ENCODE data around the gene CENPQ. TPM values are rescaled to one million over a fixed set of nuclear protein-coding genes. Genes with fewer than 3 reads are reported as not detected.

CENPQ gene
- total RNA-seq (2021; fragmentation: NEBNext Ultra II Directional; extraction: Animal tissue kit (Norgen Biotek cat#: 25700)) (19.6 and 19.7 TPM in 2 replicates), polyA plus RNA-seq (2011; rRNA removed) (4.3 and 9.4 TPM in 2 replicates), polyA minus RNA-seq (2011; rRNA and poly(A)+ RNA removed) (3.8 and 6.4 TPM in 2 replicates)
- polyA plus RNA-seq (2011; cell fraction: cytosol; rRNA removed) = 11.6 TPM
- polyA plus RNA-seq (2011; cell fraction: nucleus; rRNA removed) = 1.7 TPM
- polyA plus RNA-seq (2012, experiment 1 of 2) = 6.2 to 13.5 TPM (median 7.3 TPM) in 4 replicates
- 3.6 TPM for polyA plus RNA-seq (2012, experiment 2 of 2)
- polyA plus RNA-seq (2013, experiment 1 of 2) = 19.1 TPM
- polyA plus RNA-seq (2013, experiment 2 of 2) = 19.5 TPM
- 2.3 TPM for polyA minus RNA-seq (2011; cell fraction: cytosol; rRNA and poly(A)+ RNA removed)
- 13.0 TPM for polyA minus RNA-seq (2011; cell fraction: nucleus; rRNA and poly(A)+ RNA removed)
- long read RNA-seq, experiment 1, transcript CENPQ-201 (9 exons, 1,733 nt) = major isoform, 7 of 31 reads
- long read RNA-seq, experiment 1, partial matches to known transcripts = 20 of 31 reads
- long read RNA-seq, experiment 1, other reads (novel, unspliced or antisense) = 4 of 31 reads
- long read RNA-seq, experiment 2, transcript CENPQ-201 (9 exons, 1,733 nt) = major isoform, 8 of 15 reads
- long read RNA-seq, experiment 2, partial matches to known transcripts = 2 of 15 reads
- long read RNA-seq, experiment 2, other reads (novel, unspliced or antisense) = 5 of 15 reads

- H3K9ac ChIP-seq (replicated peaks in 1 of 4; ENCODE audit: extremely low read depth in 1 of 4, low read depth in 3 of 4, low read length in 3 of 4) = peak within 1 kb of the TSS; percentile 95 to 99 (median 96)
- H2BK20ac ChIP-seq (ENCODE audit: low read length) = no peak within 1 kb of the TSS
- FAIRE-seq (peak; percentile 93), DNase-seq (ENCODE audit: low read depth in 1 of 2, low spot score in 2 of 2) (peak; percentile 81 to 91)
- H3K4me3 ChIP-seq (ENCODE audit: extremely low read depth in 1 of 4, insufficient read depth in 2 of 4, low read depth in 3 of 4, low read length in 4 of 4) = peak within 1 kb of the TSS; percentile 89 to 99 (median 95)
- POLR2A ChIA-PET (ENCODE audit: partially characterized antibody) = no interaction called here
- H3K27ac ChIP-seq (ENCODE audit: low read depth, low read length) = peak within 1 kb of the TSS; percentile 93
- H3K9me3 ChIP-seq (ENCODE audit: insufficient read depth in 2 of 2, low read depth in 1 of 2, low read length in 1 of 2) = no peaks in the 10 kb centered on the region
- peak within 1 kb of the TSS; percentile 87; the same call in 1 of the 2 replicates for H4K8ac ChIP-seq (ENCODE audit: extremely low read depth, insufficient read depth, low read length)
- H3K23ac ChIP-seq (ENCODE audit: insufficient read length) = no peak within 1 kb of the TSS
- H3K23me2 ChIP-seq (ENCODE audit: low read depth, low read length) = peaks cover 4% of the 10 kb centered on the region
- no peak within 1 kb of the TSS; the same call in 1 of the 2 replicates for H2BK12ac ChIP-seq (ENCODE audit: low read depth, low read length)
- H3K36me3 ChIP-seq (ENCODE audit: control insufficient read depth in 2 of 4, insufficient read depth in 4 of 4, low read length in 3 of 4) = peaks cover 0 to under 1% (median 0%) of the 10 kb centered on the region in 4 experiments; a peak in 1 of 8 replicates
- no peak within 1 kb of the TSS for H3K14ac ChIP-seq (ENCODE audit: insufficient read length)
- CTCF ChIA-PET (ENCODE audit: partially characterized antibody) = no interaction called here
- no peaks in the 10 kb centered on the region for H3K27me3 ChIP-seq (replicated peaks in 1 of 4; ENCODE audit: control insufficient read depth in 3 of 4, extremely low read depth in 1 of 4, insufficient read depth in 3 of 4, low read length in 3 of 4)
- peak within 1 kb of the TSS; percentile 14 for H2AK5ac ChIP-seq (ENCODE audit: low read depth, low read length)
- H3K79me2 ChIP-seq (ENCODE audit: control insufficient read depth in 1 of 2, insufficient read depth in 2 of 2, low read length in 2 of 2) = peaks cover 11 to 71% of the 10 kb centered on the region in 2 experiments
- H3K79me1 ChIP-seq (ENCODE audit: low read depth, low read length) = 0 out of 2 replicates have a peak, but pooled peaks cover 5% of the 10 kb centered on the region
- peak within 1 kb of the TSS; percentile 76 for H2AFZ ChIP-seq (ENCODE audit: low read length)
- peak within 1 kb of the TSS; percentile 5 for H3K56ac ChIP-seq (replicated peaks; ENCODE audit: insufficient read length, low read depth, low read length)
- H3K4me2 ChIP-seq (ENCODE audit: insufficient read depth in 1 of 2, low read depth in 2 of 2, low read length in 2 of 2) = peak within 1 kb of the TSS; percentile 80 to 82
- H3K4ac ChIP-seq (replicated peaks; ENCODE audit: insufficient read length, low read depth, low read length) = no peak within 1 kb of the TSS
- WGBS, 2 experiments (ENCODE audit: extremely low coverage in 1 of 2, insufficient coverage in 1 of 2, insufficient read length in 1 of 2, insufficient replicate concordance in 2 of 2, low coverage in 1 of 2, low lambda C conversion rate in 2 of 2, missing lambda C conversion rate in 1 of 2) = 2% methylated on average over 32 of the region's 37 CpGs; no CpG with 5 or more reads in 1 of the 2 experiments
- no peak within 1 kb of the TSS for H2BK120ac ChIP-seq (replicated peaks; ENCODE audit: low read depth, low read length)
- peak within 1 kb of the TSS; percentile 24 for H4K5ac ChIP-seq (ENCODE audit: insufficient read length, low read depth, low read length)
- no peak within 1 kb of the TSS for H3K18ac ChIP-seq (ENCODE audit: extremely low read depth, low read length)
- peaks cover 0 to 1% of the 10 kb centered on the region in 2 experiments for H4K20me1 ChIP-seq (replicated peaks in 1 of 2; ENCODE audit: control insufficient read depth in 1 of 2, insufficient read depth in 2 of 2, low read length in 2 of 2)
- H2BK15ac ChIP-seq (ENCODE audit: low read length) = no peak within 1 kb of the TSS
- H4K91ac ChIP-seq (replicated peaks; ENCODE audit: insufficient read length, low read length) = no peak within 1 kb of the TSS
- H2BK5ac ChIP-seq (ENCODE audit: low read depth, low read length) = peak within 1 kb of the TSS; percentile 76
- H3K4me1 ChIP-seq (replicated peaks in 1 of 4; ENCODE audit: control insufficient read depth in 3 of 4, insufficient read depth in 4 of 4, low read length in 3 of 4) = no peaks in the 10 kb centered on the region
- TF ChIP-seq SRF (IDR thresholded peaks at IDR 0.05; ENCODE audit: low read depth, low read length) = peak; percentile 72
- peak; percentile 93 to 98 for TF ChIP-seq POLR2A (IDR thresholded peaks at IDR 0.05; ENCODE audit: control extremely low read depth in 1 of 2, low read depth in 2 of 2, low read length in 2 of 2)
- no peak for TF ChIP-seq ZNF274 (IDR thresholded peaks at IDR 0.05; ENCODE audit: borderline replicate concordance, extremely low read depth, low read length)
- TF ChIP-seq TCF12 (IDR thresholded peaks at IDR 0.05; ENCODE audit: low read depth, low read length) = no peak
- peak; percentile 12 to 87; a peak in 2 of 3 replicates for TF ChIP-seq EP300 (IDR thresholded peaks at IDR 0.05; ENCODE audit: borderline replicate concordance in 1 of 2, low read depth in 2 of 2, low read length in 2 of 2)
- TF ChIP-seq TAF7 (optimal IDR thresholded peaks at IDR 0.05; ENCODE audit: borderline replicate concordance, low read depth, low read length) = peak; percentile 95
- TF ChIP-seq RFX5 (IDR thresholded peaks at IDR 0.05; ENCODE audit: borderline replicate concordance, low read depth, low read length) = no peak
- no peak for TF ChIP-seq E2F6 (IDR thresholded peaks at IDR 0.05)
Measured at GRCh38 chr6:49462927-49463611, at the start of gene CENPQ, which contains the start of gene MMUT. Gene CENPQ, plus strand, starts transcription at chr6:49463370. Its CDS starts 6,807 bp downstream, at chr6:49470177. Gene MMUT, minus strand, starts transcription at chr6:49463253. Its CDS starts 3,787 bp downstream, at chr6:49459466.

Data from H1 (cell line).